ENCODE results near the gene ABCC3. TPM values are rescaled to one million over a fixed set of nuclear protein-coding genes. Genes with fewer than 3 reads are reported as not detected.

ABCC3 gene
- total and polyA plus RNA-seq, 2 donors (not counting 1 experiment from before 2014, with no cell fraction given): 11.5 to 34.8 TPM

- H3K27ac ChIP-seq (ENCODE audit: insufficient read depth, low read length): no peak overlapping the region
- DNase-seq (ENCODE audit: low read depth in 2 of 2): no peak
- H3K9me3 ChIP-seq (ENCODE audit: control insufficient read depth, insufficient read depth, low read depth, low read length): no peaks in the 10 kb centered on the region
- no peak overlapping the region for H3K9ac ChIP-seq (ENCODE audit: insufficient read depth, low read length)
- H3K79me2 ChIP-seq (ENCODE audit: control insufficient read depth, insufficient read depth, low read length): no peaks in the 10 kb centered on the region
- H3K27me3 ChIP-seq (ENCODE audit: control insufficient read depth, insufficient read depth, low read length): peaks cover 4% of the 10 kb centered on the region
- H3K4me3 ChIP-seq (replicated peaks in 1 of 4; ENCODE audit: control extremely low read depth in 1 of 4, insufficient read depth in 1 of 4, low read depth in 3 of 4, low read length in 4 of 4): no peak overlapping the region
- no peaks in the 10 kb centered on the region for H3K36me3 ChIP-seq (ENCODE audit: control insufficient read depth, insufficient read depth, low read length)
- H3K4me2 ChIP-seq (ENCODE audit: extremely low read depth, insufficient read depth, low read length): no peak overlapping the region
- no peak overlapping the region for H2AFZ ChIP-seq (ENCODE audit: low read length)
- TF ChIP-seq CTCF (conservative IDR thresholded peaks at IDR 0.05 in 1 of 2, IDR thresholded peaks at IDR 0.05 in 1 of 2; ENCODE audit: low read depth in 1 of 2, low read length in 2 of 2) (no peak), EZH2 (IDR thresholded peaks at IDR 0.05; ENCODE audit: low read length, missing control alignments) (no peak)
- H3K4me1 ChIP-seq (ENCODE audit: control insufficient read depth, extremely low read depth, insufficient read depth, low read length): peaks cover 2% of the 10 kb centered on the region
- H4K20me1 ChIP-seq (ENCODE audit: control insufficient read depth, extremely low read depth, insufficient read depth, low read length): no peaks in the 10 kb centered on the region
Measured at GRCh38 chr17:50586421-50587247, 48.0 kb upstream of the ABCC3 start.

GRCh38 chr17:50587571-50587970 lies 47.1 kb upstream of the ABCC3 start:
- TF ChIP-seq EZH2 (IDR thresholded peaks at IDR 0.05; ENCODE audit: low read length, missing control alignments): no peak
- TF ChIP-seq CTCF (conservative IDR thresholded peaks at IDR 0.05 in 1 of 2, IDR thresholded peaks at IDR 0.05 in 1 of 2; ENCODE audit: low read depth in 1 of 2, low read length in 2 of 2): no peak
- no peak overlapping the region for H3K27ac ChIP-seq (ENCODE audit: insufficient read depth, low read length)
- H3K4me2 ChIP-seq (ENCODE audit: extremely low read depth, insufficient read depth, low read length): no peak overlapping the region
- peaks cover 2% of the 10 kb centered on the region for H3K27me3 ChIP-seq (ENCODE audit: control insufficient read depth, insufficient read depth, low read length)
- no peaks in the 10 kb centered on the region for H3K9me3 ChIP-seq (ENCODE audit: control insufficient read depth, insufficient read depth, low read depth, low read length)
- no peaks in the 10 kb centered on the region for H3K36me3 ChIP-seq (ENCODE audit: control insufficient read depth, insufficient read depth, low read length)
- H3K4me3 ChIP-seq (replicated peaks in 1 of 4; ENCODE audit: control extremely low read depth in 1 of 4, insufficient read depth in 1 of 4, low read depth in 3 of 4, low read length in 4 of 4): no peak overlapping the region
- H3K79me2 ChIP-seq (ENCODE audit: control insufficient read depth, insufficient read depth, low read length): no peaks in the 10 kb centered on the region
- no peak overlapping the region for H3K9ac ChIP-seq (ENCODE audit: insufficient read depth, low read length)
- no peaks in the 10 kb centered on the region for H4K20me1 ChIP-seq (ENCODE audit: control insufficient read depth, extremely low read depth, insufficient read depth, low read length)
- no peak for DNase-seq (ENCODE audit: low read depth in 2 of 2)
- H2AFZ ChIP-seq (ENCODE audit: low read length): no peak overlapping the region
- H3K4me1 ChIP-seq (ENCODE audit: control insufficient read depth, extremely low read depth, insufficient read depth, low read length): peaks cover 2% of the 10 kb centered on the region

GRCh38 chr17:50588391-50589049 lies 46.2 kb upstream of the ABCC3 start:
- Histone ChIP-seq H3K36me3 (ENCODE audit: control insufficient read depth, insufficient read depth, low read length) (no peaks in the 10 kb centered on the region), H3K79me2 (ENCODE audit: control insufficient read depth, insufficient read depth, low read length) (no peaks in the 10 kb centered on the region), H4K20me1 (ENCODE audit: control insufficient read depth, extremely low read depth, insufficient read depth, low read length) (no peaks in the 10 kb centered on the region), H3K9me3 (ENCODE audit: control insufficient read depth, insufficient read depth, low read depth, low read length) (no peaks in the 10 kb centered on the region), H3K4me2 (ENCODE audit: extremely low read depth, insufficient read depth, low read length) (no peak overlapping the region), H3K27me3 (ENCODE audit: control insufficient read depth, insufficient read depth, low read length) (no peaks in the 10 kb centered on the region), H3K9ac (ENCODE audit: insufficient read depth, low read length) (no peak overlapping the region), H3K27ac (ENCODE audit: insufficient read depth, low read length) (no peak overlapping the region), H2AFZ (ENCODE audit: low read length) (no peak overlapping the region), H3K4me3 (replicated peaks in 1 of 4; ENCODE audit: control extremely low read depth in 1 of 4, insufficient read depth in 1 of 4, low read depth in 3 of 4, low read length in 4 of 4) (no peak overlapping the region), H3K4me1 (ENCODE audit: control insufficient read depth, extremely low read depth, insufficient read depth, low read length) (peaks cover 2% of the 10 kb centered on the region)
- no peak for DNase-seq (ENCODE audit: low read depth in 2 of 2)
- TF ChIP-seq EZH2 (IDR thresholded peaks at IDR 0.05; ENCODE audit: low read length, missing control alignments): no peak
